Subcutaneous adipose tissue (tissue), 4 donors: ENCODE measurements around the gene ADAMTS12. TPM values are rescaled to one million over a fixed set of nuclear protein-coding genes. Genes with fewer than 3 reads are reported as not detected.

Experiments used
- total RNA-seq, 4 donors: library from RNA; depleted of rRNA; stranded (reverse); fragments of >200 nt; gene quantifications; one replicate each; pipeline ENCODE4 v1.1.0, GENCODE V29; 2016
- TF ChIP-seq, protein P1 (sequence below): fragments of 450-650 bp; IDR thresholded peaks from one replicate; pipeline ENCODE4 v1.5.1; 2016; ENCODE audit warnings: low read depth, mild to moderate bottlenecking, control low read depth, antibody characterized with exemption, moderate library complexity

ADAMTS12 gene
- total RNA-seq, 4 donors from 2014 or later, result 13.8 to 49.4 (median 20.2) TPM

DNA sequence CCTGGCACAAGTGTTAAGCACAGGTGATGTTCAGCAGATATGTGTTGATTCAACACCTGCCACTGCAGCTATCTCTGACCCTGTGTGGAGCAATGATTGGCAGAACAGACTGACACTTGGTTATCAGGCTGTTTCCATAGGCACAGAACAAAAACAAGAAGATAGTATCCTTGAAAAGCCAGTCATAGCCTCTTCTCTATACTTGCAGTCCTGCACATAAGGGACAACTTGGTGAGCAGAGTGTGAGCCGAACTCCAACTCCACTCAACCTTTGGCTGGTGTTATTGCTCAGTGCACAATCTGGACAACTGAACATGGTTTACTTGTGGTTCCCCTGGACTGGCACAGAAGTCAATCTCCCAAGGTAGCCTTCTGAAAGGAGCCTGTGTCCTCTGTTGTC is 99.2 kb downstream of the ADAMTS12 start:
- TF ChIP-seq, protein P1, sequence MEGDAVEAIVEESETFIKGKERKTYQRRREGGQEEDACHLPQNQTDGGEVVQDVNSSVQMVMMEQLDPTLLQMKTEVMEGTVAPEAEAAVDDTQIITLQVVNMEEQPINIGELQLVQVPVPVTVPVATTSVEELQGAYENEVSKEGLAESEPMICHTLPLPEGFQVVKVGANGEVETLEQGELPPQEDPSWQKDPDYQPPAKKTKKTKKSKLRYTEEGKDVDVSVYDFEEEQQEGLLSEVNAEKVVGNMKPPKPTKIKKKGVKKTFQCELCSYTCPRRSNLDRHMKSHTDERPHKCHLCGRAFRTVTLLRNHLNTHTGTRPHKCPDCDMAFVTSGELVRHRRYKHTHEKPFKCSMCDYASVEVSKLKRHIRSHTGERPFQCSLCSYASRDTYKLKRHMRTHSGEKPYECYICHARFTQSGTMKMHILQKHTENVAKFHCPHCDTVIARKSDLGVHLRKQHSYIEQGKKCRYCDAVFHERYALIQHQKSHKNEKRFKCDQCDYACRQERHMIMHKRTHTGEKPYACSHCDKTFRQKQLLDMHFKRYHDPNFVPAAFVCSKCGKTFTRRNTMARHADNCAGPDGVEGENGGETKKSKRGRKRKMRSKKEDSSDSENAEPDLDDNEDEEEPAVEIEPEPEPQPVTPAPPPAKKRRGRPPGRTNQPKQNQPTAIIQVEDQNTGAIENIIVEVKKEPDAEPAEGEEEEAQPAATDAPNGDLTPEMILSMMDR, result no peak

DNA sequence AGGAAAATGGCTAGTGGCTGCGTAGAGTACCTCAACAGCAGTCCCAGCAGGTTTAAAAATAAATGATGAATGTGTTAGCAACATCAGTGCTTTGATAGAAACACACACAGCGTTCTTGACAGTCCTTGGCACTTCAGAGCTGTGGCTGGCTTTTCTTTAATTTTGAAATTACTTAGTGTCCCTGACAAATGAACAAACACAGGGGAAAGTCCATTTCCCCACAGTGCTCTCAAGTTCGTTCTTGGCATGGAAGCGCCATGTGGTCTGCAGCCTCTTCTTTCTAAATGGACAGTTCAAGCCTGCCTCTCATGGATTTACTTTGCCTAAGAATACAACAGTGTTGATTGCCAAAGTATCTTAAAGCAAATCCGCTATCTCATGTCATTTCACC is 102.2 kb downstream of the ADAMTS12 start:
- TF ChIP-seq, protein P1, result no peak

DNA sequence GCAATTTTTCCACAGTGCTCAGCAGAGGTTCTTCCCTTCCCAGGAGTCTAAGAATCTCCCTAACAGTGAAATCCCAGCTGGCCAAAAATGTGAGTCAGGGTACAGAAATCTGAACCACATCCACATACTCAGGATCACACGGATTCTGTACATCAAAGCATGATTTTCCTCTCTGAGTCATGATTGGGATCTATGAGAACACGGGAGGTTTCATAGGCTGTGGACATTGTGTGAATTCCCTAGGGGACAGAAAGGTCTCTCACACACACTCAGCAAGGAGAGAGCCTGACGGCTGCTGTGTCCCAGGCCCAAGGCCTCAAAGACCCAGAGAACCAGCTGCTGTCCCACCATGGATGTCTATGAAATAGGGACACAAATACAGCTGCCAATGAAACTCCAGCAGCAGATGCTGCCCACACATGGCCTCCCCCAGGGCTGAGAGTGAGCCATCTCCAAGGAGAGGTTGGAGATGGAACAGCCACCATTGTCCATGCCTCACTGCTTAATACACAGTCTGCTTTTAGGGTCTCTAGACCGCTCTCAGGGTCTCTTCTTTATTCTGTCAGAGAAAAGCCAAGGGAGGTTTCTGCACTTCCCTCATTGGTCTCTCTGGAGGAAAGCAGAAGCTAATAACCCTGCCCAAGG is 102.7 kb downstream of the ADAMTS12 start:
- TF ChIP-seq, protein P1, result no peak

DNA sequence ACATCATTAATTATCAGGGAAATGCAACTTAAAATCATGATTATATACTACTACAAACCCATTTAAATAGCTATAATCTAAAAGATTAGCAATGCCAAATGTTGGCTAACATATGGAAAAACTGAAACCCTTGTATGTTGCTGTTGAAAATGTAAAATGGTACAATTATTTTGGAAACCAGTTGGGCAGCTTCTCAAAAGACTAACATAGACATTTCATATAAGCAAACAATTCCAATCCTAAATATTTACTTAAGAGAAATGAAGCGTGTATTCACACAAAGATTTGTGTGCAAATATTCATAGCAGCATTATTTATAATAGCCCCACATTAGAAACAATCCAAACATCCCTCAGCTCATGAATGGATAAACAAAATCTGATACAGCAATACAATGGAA is 106.2 kb downstream of the ADAMTS12 start:
- TF ChIP-seq, protein P1, result no peak

DNA sequence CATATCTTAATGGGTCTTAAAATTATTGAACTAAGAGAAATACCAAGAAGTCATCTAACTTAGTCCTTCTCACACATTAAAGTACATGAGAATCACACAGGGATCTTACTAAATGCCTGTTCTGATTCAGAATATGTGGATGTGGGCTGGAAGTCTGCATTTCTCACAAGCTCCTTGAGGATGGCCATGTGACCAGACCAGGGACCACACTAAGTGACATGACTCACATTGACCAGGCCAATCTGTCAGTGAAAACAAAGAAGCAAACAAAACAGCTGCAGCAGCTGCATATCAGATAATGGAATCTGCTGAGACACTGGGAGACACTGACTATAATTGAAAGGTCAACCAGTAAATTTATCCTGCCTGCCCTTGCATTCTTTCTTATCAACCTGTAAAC is 110.5 kb downstream of the ADAMTS12 start:
- TF ChIP-seq, protein P1, result no peak

DNA sequence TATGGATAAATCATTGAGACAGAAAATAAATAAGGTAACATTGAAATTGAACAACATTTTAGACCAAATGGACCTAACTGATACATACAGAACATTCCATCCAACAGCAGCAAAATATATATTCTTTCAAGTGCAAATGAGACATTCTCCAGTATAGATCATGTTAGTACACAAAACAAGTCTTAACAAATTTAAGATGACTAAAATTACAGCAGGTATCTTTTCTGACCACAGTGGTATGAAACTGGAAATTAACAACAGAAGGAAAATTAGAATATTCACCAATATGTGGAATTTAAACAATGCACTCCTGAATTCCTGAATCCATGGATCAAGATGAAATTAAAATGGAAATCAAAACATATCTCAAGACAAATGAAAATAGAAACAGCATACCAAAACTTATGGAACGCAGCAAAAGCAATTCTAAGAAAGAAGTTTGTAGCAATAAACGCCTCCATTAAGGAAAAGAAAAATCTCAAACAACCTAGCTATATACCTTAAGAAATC is 115.6 kb downstream of the ADAMTS12 start:
- TF ChIP-seq, protein P1, result no peak

DNA sequence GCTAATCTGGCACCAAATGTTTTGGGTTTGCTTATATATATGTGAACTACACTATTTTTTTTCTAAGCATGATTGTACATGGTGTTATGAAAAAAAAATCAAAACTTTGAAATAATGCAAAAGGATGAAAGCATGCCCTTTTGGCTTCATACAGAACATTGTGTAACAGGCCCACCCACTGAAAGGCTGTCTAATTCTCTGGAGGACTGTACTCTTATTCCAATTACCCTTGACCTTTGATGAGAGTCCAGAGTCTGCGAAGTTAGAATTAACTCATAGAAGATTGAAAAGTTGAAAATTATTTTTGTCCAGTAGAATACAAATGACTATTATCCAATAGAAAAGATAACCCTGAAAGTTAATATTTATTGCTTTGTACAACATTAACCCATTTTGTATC is 117.4 kb downstream of the ADAMTS12 start:
- TF ChIP-seq, protein P1, result no peak
